CD4-positive, alpha-beta T cell treated with Interleukin-4 for 1 hour (primary cell): Measurements from ENCODE around the gene SRGAP2C.
"Not testable (repeated sequence)": the region's sequence is repeated elsewhere in the genome, so short reads cannot be mapped to it uniquely, and the experiment has no call there.

ENCODE experiments used
- DNase-seq, 2 donors: peaks; one replicate each; pipeline ENCODE4 v3.0.0-alpha.2; 2020 to 2022

The SRGAP2C gene

GRCh38 chr1:121230636-121231035 is 45.9 kb downstream of the SRGAP2C start:
- DNase-seq = not testable (repeated sequence)

- not testable (repeated sequence) for DNase-seq
Measured at GRCh38 chr1:121232445-121233125, 47.8 kb downstream of the SRGAP2C start.

DNA sequence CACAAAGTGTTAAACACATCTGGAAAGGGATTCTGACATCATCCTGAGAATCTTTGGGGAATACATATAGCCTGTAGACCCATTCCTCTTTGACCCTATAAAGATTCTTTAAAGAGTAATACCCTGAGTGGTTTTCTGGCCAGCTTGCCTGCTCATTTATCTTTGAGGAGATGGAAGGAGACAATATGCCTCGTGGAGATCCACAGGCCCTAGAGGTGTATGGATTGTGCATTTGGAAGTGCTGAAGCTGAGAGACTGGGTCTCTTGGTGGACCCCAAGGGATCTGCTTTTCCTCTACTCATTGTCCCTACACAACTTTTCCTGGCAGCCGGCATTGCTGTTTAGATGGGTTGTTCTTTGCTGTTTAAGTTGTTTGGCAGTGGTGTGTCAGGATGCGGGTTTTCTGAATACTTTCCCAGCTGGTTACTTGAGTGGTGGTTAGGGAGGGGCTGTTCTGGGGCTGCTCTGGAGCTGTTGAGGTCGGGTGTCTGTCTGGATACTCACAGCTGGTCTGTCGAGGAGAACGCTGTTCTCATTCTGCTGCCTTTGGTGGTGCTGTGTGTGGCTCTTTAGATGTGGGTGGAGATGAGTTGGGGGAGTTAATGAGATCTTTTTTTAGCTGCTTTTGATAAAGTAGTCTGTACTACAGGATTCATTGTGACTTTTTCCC is 49.5 kb downstream of the SRGAP2C start:
- DNase-seq = not testable (repeated sequence)

- DNase-seq = peak in 1 of 2 donors; percentile 17
Measured at GRCh38 chr1:121238384-121238783, 53.6 kb downstream of the SRGAP2C start.

GRCh38 chr1:121243913-121244312 is 59.1 kb downstream of the SRGAP2C start:
- not testable (repeated sequence) for DNase-seq

- not testable (repeated sequence) for DNase-seq
Measured at GRCh38 chr1:121246399-121246798, 61.6 kb downstream of the SRGAP2C start.

DNA sequence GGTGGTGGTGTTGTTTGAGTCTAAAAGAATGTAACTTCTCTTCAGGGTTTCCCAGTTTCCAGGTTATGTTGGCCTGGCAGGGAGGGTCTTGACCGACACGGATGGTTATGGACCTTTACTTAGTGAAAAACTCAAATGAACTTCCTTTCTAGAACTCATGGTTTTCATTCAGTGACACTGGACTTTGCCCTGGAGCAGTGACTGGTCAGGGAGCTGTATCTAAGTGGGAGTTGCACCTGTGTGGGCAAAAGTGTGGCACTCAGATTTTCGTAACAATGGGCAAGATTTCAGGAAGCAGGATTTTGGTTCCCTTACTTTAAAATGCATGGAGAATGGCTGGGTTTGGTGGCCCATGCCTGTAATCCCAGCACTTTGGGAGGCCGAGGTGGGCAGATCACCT is 67.9 kb downstream of the SRGAP2C start:
- DNase-seq = not testable (repeated sequence)

DNA sequence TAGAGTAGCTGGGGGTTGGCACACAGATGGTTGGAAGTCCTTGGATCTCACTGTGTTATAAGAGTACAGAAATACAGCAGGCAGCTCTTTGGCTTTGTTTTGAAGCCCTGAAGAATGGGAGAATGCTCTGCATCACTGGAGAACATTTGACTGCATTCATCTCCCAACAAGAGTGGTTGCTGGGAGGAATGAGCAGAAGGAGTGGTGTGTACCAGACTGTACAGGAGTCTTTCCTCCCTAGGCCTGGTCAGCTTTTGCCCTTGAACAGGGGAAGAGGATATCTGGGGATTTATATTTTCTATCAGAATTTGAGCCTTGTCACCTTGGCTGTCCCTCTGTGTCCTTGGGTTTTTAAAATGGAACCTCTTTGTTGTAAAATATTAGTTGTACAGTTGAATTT is 69.8 kb downstream of the SRGAP2C start:
- DNase-seq = not testable (repeated sequence)

GRCh38 chr1:121257632-121258031 is 72.9 kb downstream of the SRGAP2C start:
- not testable (repeated sequence) for DNase-seq

DNA sequence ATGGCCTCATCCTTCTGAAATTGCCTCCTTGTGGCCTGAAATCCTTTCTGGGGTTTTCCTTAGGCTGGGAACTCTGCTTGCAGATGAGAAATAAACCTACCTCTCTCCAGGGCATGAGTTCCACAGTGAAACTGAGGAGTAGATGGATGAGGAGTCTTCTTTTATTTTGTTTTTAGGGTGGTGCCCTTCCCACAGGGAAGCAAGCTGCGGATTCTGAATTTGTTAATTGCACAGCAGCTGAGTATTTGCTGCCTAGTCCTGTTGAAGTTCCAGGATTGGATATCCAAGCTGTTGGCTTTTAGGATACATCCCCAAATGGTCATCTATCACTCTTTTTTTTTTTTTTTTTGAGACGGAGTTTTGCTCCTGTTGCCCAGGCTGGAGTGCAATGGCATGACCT is 73.4 kb downstream of the SRGAP2C start:
- DNase-seq = not testable (repeated sequence)

- not testable (repeated sequence) for DNase-seq
Measured at GRCh38 chr1:121260205-121260604, 75.4 kb downstream of the SRGAP2C start.

DNA sequence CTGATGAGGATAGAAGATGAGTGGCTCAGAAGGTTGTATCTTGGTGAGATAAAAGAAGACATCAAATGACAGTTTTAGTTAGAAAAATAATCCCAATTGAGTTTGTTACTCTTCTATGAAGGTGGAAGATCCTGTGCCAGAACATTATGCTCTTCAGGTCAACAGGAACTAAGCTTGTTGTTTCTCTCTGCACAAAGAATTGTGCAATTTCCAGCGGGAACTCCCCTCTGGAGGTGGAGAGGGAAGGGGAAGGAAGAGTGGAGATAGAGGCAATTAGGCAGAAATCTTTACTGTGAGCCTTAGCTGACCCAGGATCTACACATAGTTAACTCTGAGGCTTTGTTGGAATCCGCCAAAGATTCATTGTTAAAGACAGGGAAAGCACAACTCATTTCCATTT is 77.4 kb downstream of the SRGAP2C start:
- DNase-seq = not testable (repeated sequence)

GRCh38 chr1:121263789-121264244 is 79.0 kb downstream of the SRGAP2C start:
- peak in 1 of 2 donors; percentile 7 for DNase-seq

DNA sequence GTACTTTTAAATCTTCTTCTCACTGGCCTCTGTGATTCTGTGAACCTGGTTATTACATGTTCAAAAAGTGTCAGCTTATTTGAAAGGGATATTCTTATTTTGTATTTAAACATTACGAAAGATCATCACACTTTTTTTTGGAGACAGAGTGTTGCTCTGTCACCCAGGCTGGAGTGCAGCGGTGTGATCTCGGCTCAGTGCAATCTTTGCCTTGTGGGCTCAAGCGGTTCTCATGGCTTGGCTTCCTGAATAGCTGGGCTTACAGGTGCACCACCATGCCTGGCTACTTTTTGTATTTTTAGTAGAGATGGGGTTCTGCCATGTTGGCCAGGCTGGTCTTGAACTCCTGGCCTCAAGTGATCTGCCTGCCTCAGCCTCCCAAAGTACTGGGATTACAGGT is 82.3 kb downstream of the SRGAP2C start:
- not testable (repeated sequence) for DNase-seq

DNA sequence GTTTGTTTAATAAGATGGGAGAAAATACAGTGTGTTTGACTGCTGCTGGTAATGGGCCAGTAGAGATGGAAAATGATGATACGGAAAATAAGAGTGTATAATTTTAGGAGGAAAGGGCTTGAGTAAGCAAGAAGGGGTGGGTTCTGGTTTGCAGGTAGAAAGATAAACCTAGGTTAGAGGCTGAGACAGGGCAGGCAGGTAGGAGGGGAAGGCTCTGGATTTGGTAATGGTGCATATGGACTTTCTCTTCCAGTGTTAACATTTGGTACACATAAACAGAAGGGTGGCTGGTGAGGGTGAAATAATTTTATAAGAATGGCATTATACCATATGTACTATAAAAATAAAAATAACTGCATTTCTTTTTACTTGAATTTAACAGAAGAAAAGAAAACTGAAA is 84.5 kb downstream of the SRGAP2C start:
- DNase-seq = not testable (repeated sequence)

- not testable (repeated sequence) for DNase-seq
Measured at GRCh38 chr1:121269973-121270372, 85.2 kb downstream of the SRGAP2C start.

DNA sequence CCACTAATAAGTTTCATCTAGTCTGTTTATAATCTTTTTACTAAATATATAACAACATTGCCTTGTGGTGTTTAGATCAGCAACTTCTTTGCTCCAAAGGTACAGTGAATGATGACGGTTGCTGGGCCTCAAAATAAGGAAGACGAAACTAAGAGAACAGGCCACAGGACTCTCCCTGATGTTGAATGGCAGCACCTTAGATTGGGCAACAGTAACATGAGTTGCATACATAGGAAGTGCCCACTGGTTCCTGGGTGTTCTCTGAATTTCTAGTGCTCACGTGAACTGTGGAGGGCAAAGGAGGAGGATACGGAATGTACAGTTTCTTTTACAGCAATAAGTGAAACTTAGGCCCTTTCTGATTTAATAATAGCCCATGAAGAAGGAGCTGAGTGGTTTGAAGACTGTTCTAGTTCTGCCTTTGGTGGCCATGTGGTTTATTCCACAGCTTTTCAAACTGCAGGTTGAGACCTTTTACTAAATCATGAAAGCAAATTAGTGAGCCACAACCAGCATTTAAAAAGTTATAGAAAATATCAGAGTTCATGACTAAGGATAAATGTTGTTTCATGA is 86.5 kb downstream of the SRGAP2C start:
- DNase-seq = not testable (repeated sequence)

GRCh38 chr1:121275435-121275834 is 90.7 kb downstream of the SRGAP2C start:
- DNase-seq = not testable (repeated sequence)

DNA sequence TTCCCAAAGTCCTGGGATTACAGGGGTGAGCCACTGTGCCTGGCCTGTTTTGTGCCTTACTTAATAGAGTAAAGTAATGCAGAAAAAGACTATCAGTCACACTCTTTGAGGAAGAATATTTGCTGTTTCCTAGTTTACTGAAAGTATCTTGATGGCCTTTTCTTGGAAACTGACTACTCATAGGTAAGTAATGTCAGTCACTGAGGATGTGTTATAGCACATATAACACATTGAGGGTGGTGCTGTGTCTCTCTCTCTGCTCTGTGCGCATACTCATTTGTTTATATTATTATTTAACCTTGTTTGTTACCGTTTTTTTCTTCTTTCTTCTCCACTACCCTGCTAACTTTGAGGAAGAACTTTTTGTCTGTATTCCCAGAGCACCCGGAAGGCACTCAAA is 93.4 kb downstream of the SRGAP2C start:
- not testable (repeated sequence) for DNase-seq

GRCh38 chr1:121278777-121279547 is 94.2 kb downstream of the SRGAP2C start:
- not testable (repeated sequence) for DNase-seq

DNA sequence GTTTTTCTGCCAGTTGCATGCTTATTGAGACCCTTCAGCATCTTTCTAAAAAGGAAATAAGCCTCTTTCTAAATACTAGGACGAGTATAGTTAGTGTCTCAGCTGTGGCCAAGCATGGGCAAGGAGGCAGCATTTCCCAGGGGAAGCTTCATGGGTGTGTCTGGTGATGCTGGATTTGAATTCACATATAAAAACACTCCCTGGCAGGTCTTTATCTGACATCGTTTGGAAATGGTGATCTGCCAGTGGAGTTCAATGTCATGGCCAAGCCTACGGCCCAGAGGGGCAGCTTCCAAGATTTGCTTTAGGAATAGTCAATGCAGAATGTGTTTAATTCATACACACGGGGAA is 94.7 kb downstream of the SRGAP2C start:
- not testable (repeated sequence) for DNase-seq

DNA sequence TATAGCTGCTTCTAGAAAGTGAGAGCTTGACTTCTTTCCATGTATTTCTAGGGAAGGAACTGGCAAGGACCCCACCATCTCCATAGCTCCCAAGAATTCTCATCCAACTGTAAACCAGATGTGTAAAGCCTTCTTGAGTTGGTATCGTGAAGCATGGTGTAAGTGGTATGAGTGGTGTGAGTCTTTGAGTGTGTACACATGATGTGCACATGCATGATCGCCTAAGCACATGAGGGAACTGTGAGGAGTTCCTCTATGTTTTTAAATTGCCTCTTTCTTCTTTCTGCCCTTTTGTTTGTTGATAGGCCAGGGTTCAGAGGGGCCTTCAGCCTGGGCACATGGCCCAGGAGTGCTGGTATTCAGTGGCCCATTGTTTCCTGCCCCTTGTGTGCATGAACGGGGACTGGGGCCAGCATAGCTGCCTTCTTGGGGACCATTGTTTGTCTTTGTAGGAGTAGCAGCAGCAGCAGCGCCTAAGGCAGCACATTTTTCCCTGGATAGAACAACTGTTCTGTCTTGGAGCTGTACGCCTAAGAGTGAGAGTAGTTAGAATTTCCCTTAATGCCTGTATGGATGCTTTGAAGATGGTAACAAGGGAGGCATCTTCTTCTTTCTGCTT is 96.0 kb downstream of the SRGAP2C start:
- not testable (repeated sequence) for DNase-seq

GRCh38 chr1:121281480-121281879 is 96.7 kb downstream of the SRGAP2C start:
- DNase-seq = not testable (repeated sequence)
